Uterus (tissue), 4 donors: ENCODE measurements around the gene RPS24. TPM values are rescaled to one million over a fixed set of nuclear protein-coding genes. Genes with fewer than 3 reads are reported as not detected.

Source experiments
- DNase-seq, 2 donors: peaks; one replicate each; pipeline ENCODE4 v3.0.0-alpha.2; 2019 to 2020
- H3K27ac ChIP-seq, 2 donors: fragments of 200-600 bp; sonication (generic); 1 replicate in 1 of 2; 2 replicates in 1 of 2; pipeline ENCODE4 v1.5.1; 2016 to 2018
- H3K27me3 ChIP-seq, 2 donors: fragments of 200-600 bp; sonication (generic); one replicate each; pipeline ENCODE4 v1.5.1; 2018 to 2019; ENCODE audit warnings: control low read depth in 1 of 2
- H3K36me3 ChIP-seq, 2 donors: fragments of 200-600 bp; sonication (generic); one replicate each; pipeline ENCODE4 v1.5.1; 2019; ENCODE audit warnings: control low read depth in 1 of 2
- H3K4me1 ChIP-seq, 2 donors: fragments of 200-600 bp; sonication (generic); one replicate each; pipeline ENCODE4 v1.5.1; 2018 to 2019; ENCODE audit warnings: control low read depth in 1 of 2
- H3K4me3 ChIP-seq, 2 donors: fragments of 200-600 bp; sonication (generic); 1 replicate in 1 of 2; 2 replicates in 1 of 2; pipeline ENCODE4 v1.5.1; 2018 to 2019; ENCODE audit warnings: mild to moderate bottlenecking in 1 of 2
- H3K9me3 ChIP-seq, 2 donors: fragments of 200-600 bp; sonication (generic); one replicate each; pipeline ENCODE4 v1.5.1; 2019; ENCODE audit warnings: control low read depth in 1 of 2
- POLR2A ChIP-seq, 2 donors: fragments of 450-650 bp; IDR thresholded peaks; one replicate each; pipeline ENCODE4 v1.6.1; 2016; ENCODE audit warnings: antibody characterized with exemption in 2 of 2, mild to moderate bottlenecking in 1 of 2, moderate library complexity in 1 of 2
- intact Hi-C: fragments of 100-400 bp; cut with DNase I; formaldehyde crosslinking; loops from one replicate; pipeline ENCODE4 v1.15.1; 2023; ENCODE audit warnings: low total_unique reads
- total RNA-seq, 4 donors: library from RNA; depleted of rRNA in 3 of 4; stranded (reverse); fragments of >200 nt in 3 of 4; gene quantifications; one replicate each; pipeline versions ENCODE4 v1.1.0 to v1.2.4, GENCODE V29; 2014 to 2023
- TF ChIP-seq, protein P1 (sequence below), 4 experiments: fragments of 200-600 bp in 2 of 4; fragments of 450-650 bp in 2 of 4; sonication (generic) in 2 of 4; IDR thresholded peaks; one replicate each; pipeline ENCODE4 v1.5.1; 2016 to 2019; ENCODE audit warnings: antibody characterized with exemption in 4 of 4, mild to moderate bottlenecking in 2 of 4, moderate library complexity in 1 of 4
- donor health status: DM: yes; HTN: yes; CAD: no.

The RPS24 gene
- total RNA-seq, 4 donors from 2014 or later, result 1,764 to 3,381 (median 2,593) TPM

DNA sequence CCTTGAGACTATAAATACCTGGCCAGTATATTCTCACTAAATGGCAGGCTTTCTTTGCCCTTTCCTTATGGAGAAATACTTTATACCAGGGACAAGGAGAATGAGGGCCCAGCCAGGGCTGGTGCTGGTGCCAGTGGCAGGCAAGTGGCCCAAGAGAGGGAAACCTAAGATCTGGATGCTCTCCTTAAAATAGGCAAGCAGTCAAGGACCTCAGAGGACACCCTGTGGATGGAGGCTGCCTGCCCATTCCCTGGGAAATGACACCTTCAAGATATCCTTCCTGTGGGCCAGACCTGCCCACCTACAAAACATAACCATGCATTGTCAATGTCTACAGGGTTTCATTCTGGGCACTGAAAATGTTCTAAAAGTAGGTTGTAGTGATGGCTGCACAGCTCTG is 33.5 kb upstream of the RPS24 start:
- H3K4me1 ChIP-seq, result no peaks in the 10 kb centered on the region
- H3K9me3 ChIP-seq, result no peaks in the 10 kb centered on the region
- H3K4me3 ChIP-seq, result no peak overlapping the region
- intact Hi-C loops, result no loop called here
- H3K27ac ChIP-seq, result no peak overlapping the region
- no peaks in the 10 kb centered on the region for H3K36me3 ChIP-seq
- DNase-seq, result no peak
- no peak for TF ChIP-seq POLR2A (IDR thresholded peaks at IDR 0.05)
- TF ChIP-seq, protein P1, sequence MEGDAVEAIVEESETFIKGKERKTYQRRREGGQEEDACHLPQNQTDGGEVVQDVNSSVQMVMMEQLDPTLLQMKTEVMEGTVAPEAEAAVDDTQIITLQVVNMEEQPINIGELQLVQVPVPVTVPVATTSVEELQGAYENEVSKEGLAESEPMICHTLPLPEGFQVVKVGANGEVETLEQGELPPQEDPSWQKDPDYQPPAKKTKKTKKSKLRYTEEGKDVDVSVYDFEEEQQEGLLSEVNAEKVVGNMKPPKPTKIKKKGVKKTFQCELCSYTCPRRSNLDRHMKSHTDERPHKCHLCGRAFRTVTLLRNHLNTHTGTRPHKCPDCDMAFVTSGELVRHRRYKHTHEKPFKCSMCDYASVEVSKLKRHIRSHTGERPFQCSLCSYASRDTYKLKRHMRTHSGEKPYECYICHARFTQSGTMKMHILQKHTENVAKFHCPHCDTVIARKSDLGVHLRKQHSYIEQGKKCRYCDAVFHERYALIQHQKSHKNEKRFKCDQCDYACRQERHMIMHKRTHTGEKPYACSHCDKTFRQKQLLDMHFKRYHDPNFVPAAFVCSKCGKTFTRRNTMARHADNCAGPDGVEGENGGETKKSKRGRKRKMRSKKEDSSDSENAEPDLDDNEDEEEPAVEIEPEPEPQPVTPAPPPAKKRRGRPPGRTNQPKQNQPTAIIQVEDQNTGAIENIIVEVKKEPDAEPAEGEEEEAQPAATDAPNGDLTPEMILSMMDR (IDR thresholded peaks at IDR 0.05), result no peak
- H3K27me3 ChIP-seq, result no peaks in the 10 kb centered on the region

DNA sequence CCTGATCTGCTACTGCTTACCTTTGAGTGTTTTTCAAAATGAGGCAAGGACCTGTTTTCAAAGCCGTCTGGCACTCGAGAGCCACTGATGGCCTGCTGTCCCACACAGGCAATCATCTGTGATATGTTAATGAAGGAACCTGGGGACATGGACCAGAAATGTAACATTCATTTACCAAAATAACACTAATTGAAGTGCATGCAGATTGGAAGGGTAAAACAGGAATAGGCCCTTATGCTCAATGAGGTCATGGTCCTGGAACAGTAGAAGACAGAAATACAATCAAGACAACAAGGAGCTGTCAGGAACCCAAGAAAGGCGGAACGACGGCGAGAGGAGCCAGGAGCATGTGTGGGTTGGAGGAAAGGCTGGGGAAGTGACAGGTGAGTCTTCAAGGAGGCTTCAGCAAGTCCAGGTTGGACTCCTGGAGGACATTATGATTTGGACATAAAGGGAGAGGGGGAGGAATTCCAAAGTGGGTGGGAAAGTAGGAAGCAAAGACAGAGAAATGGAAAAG is 32.6 kb upstream of the RPS24 start:
- Histone ChIP-seq H3K4me3 (no peak overlapping the region), H3K36me3 (no peaks in the 10 kb centered on the region), H3K27ac (no peak overlapping the region), H3K4me1 (no peaks in the 10 kb centered on the region), H3K9me3 (no peaks in the 10 kb centered on the region), H3K27me3 (no peaks in the 10 kb centered on the region)
- TF ChIP-seq, protein P1 (IDR thresholded peaks at IDR 0.05), result no peak
- no peak for TF ChIP-seq POLR2A (IDR thresholded peaks at IDR 0.05)
- DNase-seq, result no peak
- intact Hi-C loops, result no loop called here

DNA sequence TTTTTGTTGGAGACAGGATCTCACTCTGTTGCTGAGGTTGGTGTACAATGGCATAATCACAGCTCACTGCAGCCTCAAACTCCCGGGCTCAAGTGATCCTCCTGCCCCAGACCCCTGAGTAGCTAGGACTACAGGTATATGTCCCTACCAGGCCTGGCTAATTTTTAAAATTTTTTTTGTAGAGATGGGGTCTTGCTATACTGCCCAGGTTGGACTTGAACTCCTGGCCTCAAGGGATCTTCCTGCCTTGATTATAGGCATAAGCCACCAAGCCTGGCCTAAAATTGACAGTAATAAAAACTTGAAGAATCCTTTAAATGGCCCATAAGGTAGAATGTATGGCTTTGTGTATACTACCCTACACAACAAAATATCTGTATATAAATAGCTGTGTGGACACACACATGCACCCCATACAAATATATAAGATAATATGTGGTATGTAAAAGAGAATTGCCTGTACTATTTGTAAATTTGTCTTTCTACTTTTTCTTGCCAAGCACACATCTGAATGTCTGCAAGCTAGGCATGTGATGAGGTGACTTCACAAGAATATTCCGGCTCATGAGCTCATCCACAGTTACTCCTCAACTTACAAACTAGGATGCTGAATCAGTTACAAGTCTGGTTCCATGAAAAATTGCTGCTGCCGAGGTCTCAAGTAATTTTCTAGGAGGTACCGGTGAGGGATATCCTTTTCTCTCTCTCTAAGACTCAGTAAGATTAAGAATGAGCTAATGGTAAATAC is 30.9 kb upstream of the RPS24 start:
- Histone ChIP-seq H3K27me3 (no peaks in the 10 kb centered on the region), H3K4me1 (no peaks in the 10 kb centered on the region), H3K9me3 (no peaks in the 10 kb centered on the region), H3K27ac (no peak overlapping the region), H3K36me3 (no peaks in the 10 kb centered on the region), H3K4me3 (no peak overlapping the region)
- intact Hi-C loops, result no loop called here
- no peak for DNase-seq
- TF ChIP-seq, protein P1 (IDR thresholded peaks at IDR 0.05), result no peak
- no peak for TF ChIP-seq POLR2A (IDR thresholded peaks at IDR 0.05)

DNA sequence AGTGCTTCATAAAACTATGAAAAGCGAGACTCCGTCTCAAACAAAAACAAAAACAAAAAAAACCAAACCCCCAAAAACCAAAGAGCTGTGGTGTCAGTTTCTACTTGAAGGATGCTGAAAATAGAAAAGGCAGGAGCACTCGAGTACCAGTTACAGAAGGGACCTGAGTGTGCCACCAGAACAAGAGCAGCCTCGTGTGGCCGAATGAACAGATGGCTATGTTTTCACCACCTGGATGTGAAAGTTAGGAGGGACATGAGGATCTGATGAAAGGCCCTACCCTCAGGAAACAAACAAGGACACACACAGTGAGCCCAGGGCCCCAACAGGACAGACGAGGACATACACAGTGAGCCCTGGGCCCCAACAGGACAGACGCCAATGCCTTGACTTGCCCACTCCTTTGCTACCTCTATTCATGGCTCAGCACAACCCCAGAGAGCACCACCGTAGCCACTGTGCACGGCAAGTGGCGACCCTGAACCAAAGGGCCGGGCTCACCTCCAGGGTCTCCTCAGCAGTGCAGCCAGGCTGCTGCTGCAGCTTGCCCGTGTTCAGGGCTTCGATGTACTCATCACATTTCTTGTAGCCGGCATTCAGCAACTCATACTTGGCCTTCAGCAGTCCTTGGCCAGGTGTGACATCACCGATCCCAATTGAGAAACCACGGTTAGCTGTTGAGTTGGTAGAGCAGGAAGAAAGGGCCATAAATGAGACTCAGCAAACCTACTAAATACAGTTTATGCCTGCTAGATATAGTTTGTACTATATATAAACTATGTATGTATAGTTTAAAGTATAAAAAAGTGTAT is 29.2 kb upstream of the RPS24 start:
- Histone ChIP-seq H3K4me3 (no peak overlapping the region), H3K4me1 (no peaks in the 10 kb centered on the region), H3K27ac (no peak overlapping the region), H3K27me3 (no peaks in the 10 kb centered on the region), H3K9me3 (no peaks in the 10 kb centered on the region), H3K36me3 (no peaks in the 10 kb centered on the region)
- no peak for TF ChIP-seq POLR2A (IDR thresholded peaks at IDR 0.05)
- TF ChIP-seq, protein P1 (IDR thresholded peaks at IDR 0.05), result no peak
- intact Hi-C loops, result no loop called here
- DNase-seq, result no peak

DNA sequence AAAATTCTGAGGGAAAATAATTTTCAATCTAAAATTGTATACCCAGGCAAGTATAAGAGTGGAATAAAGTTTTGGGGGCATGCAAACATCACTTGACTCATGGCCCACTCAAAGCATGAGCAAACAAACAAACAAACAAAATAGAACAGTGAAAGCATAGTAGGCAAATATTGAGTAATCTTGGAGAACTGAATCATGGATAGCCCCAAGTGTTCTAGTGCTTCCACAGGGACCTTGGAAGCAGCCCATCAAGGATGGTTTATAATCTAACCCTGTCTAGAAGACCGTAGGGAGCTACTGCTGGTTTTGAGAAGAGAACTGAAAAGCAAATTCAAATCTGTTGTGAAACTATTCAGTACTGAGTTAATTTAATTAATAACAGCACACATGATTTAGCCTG is 26.5 kb upstream of the RPS24 start:
- Histone ChIP-seq H3K4me3 (no peak overlapping the region), H3K27ac (no peak overlapping the region), H3K36me3 (no peaks in the 10 kb centered on the region), H3K9me3 (no peaks in the 10 kb centered on the region), H3K27me3 (no peaks in the 10 kb centered on the region), H3K4me1 (no peaks in the 10 kb centered on the region)
- intact Hi-C loops, result no loop called here
- DNase-seq, result no peak
- TF ChIP-seq POLR2A (IDR thresholded peaks at IDR 0.05), result no peak
- TF ChIP-seq, protein P1 (IDR thresholded peaks at IDR 0.05), result no peak
